ENCODE measurements around the gene EZH1.

EZH1 gene

GRCh38 chr17:42744806-42745617 lies at the start of gene EZH1:
EZH1 (minus strand) TSS chr17:42745040; CDS start chr17:42728941, 16,099 bp downstream.
- DNase-seq = peak; percentile 89 to 93

- no peak for DNase-seq
These were observed 47.7 kb upstream of the EZH1 start for GRCh38 chr17:42792545-42792944.

- DNase-seq = no peak
These were observed 47.1 kb upstream of the EZH1 start for GRCh38 chr17:42791948-42792347.

- no peak for DNase-seq
These were observed 42.4 kb upstream of the EZH1 start for GRCh38 chr17:42787266-42787665.

GRCh38 chr17:42784811-42785592 lies 40.2 kb upstream of the EZH1 start:
- DNase-seq = no peak

- no peak for DNase-seq
These were observed 39.6 kb upstream of the EZH1 start for GRCh38 chr17:42784409-42784808.

GRCh38 chr17:42783791-42784138 lies 38.9 kb upstream of the EZH1 start:
- no peak for DNase-seq

- DNase-seq = no peak
These were observed 38.4 kb upstream of the EZH1 start for GRCh38 chr17:42783062-42783790.

- no peak for DNase-seq
These were observed 37.6 kb upstream of the EZH1 start for GRCh38 chr17:42782166-42783061.

- no peak for DNase-seq
These were observed 36.9 kb upstream of the EZH1 start for GRCh38 chr17:42781639-42782165.

GRCh38 chr17:42780851-42781638 lies 36.2 kb upstream of the EZH1 start:
- no peak for DNase-seq

- no peak for DNase-seq
These were observed 35.4 kb upstream of the EZH1 start, which contains the start of gene WNK4 for GRCh38 chr17:42779936-42780850. WNK4 (plus strand) TSS chr17:42780610; CDS start chr17:42780699, 89 bp downstream.

GRCh38 chr17:42779304-42779935 lies 34.6 kb upstream of the EZH1 start:
- DNase-seq = no peak

GRCh38 chr17:42778570-42778969 lies 33.7 kb upstream of the EZH1 start:
- no peak for DNase-seq

GRCh38 chr17:42775534-42776098 lies 30.8 kb upstream of the EZH1 start:
- no peak for DNase-seq

GRCh38 chr17:42774066-42774745 lies 29.4 kb upstream of the EZH1 start:
- no peak for DNase-seq

GRCh38 chr17:42773290-42774035 lies 28.6 kb upstream of the EZH1 start, which contains the start of gene VPS25:
VPS25 (plus strand) TSS chr17:42773449; CDS start chr17:42773476, 27 bp downstream.
- peak; percentile 55 to 70 for DNase-seq

GRCh38 chr17:42772945-42773289 lies 28.1 kb upstream of the EZH1 start:
- DNase-seq = no peak
